GM21390 (cell line): Measurements from ENCODE around the gene CPSF4L.

Experiments
- ATAC-seq: cut with Tn5 transposase; IDR thresholded peaks from one replicate; pipeline ENCODE4 v1.9.1; 2021; ENCODE audit not compliant: unreplicated experiment

Gene CPSF4L

DNA sequence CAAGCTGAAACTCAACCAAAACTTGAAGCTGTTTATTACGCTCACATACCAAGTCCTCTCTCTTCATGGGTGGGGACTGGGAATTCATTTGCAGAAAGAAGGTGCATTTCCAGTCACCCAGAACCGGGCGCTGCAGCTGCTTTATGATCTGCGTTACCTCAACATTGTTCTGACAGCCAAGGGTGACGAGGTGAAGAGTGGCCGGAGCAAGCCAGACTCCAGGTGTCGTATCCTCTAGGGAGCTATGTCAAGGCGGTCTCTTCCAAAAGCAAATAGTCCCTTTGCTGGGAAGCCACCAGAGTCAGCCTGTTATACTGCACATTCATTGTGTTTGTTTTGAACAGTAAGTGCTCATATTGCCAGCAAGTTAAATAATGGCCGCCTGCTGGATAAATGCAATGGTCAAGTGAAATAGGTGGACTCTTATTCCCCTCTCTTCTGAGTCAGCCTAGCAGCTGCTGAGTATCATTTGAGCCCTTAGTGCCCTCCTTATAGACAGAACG, 56.2 kb downstream of the CPSF4L start:
- ATAC-seq: no peak

DNA sequence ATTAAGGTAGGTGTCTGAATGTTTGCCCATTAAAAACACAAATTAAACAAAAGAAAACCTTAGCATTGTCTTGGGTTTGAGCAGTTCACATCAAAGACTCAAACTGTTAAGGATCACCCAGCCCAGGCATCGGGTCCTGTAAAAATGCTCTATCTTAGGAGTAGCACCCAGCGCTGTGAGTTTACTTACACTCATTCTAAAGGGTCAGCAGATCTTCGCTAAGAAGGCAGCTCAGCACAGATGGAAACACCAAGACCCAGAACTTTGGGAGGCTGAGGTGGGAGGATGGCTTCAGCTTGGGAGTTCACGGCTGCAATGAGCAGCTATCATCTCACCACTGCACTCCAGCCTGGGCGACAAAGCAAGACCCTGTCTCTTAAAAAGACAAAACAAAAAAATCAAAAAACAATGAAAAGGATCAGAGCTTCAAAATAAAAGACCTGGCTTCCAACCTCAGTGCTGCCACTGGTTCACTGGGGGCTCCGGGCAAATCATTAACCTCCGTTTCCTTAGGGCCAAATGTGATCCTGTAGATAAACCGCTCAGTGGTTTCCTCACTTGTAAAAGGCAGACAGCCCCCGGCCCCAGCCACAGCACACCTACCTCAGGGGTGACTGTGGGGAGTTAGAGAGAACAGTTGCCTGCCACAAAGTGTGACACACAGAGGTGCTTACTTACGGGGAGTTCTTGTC, 57.7 kb downstream of the CPSF4L start:
- no peak for ATAC-seq

DNA sequence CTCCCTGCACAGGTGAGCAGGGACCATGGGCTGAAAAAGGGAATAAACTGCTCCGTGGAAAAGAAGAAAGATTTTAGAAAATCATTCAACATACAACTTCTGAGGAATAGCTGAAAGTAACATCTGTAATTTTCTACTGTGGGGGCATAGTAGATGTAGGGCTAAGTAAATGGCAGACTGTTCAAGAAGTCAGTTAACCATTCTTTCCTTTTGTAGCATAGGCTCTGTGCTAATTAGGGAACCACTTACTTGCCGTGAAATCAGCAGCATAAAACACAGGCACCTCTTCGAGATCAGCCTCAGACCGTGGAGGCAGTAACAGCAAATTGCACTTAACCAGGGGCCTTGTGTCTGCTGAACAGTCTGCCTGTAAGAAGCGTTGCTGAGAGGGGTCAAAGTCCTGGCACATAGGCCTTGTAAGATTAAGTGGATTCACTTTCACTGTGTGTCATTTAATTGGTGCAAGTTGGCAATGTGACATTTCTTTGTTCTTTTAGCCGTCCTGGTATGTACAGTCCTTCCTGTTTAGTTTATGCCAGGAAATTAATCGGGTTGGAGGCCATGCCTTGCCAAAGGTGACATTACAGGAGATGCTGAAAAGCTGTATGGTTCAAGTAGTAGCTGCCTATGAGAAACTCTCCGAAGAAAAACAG, 58.4 kb downstream of the CPSF4L start:
- no peak for ATAC-seq

- no peak for ATAC-seq
Observed at GRCh38 chr17:73201215-73202069, 60.2 kb downstream of the CPSF4L start.

DNA sequence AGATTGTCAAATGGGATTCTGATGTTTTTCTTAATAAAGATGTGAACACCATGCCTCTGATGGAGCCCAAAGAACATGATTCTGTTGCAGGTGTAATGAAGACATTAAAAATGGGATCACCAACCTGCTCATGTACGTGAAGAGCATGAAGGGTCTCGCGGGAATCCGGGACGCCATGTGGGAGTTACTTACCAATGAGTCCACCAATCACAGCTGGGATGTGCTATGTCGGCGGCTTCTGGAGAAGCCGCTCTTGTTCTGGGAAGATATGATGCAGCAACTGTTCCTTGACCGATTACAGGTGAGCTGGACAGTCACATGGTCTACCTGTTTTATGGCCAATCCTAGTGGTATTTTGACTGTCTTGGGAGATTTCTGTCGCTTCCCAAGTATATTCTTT, 61.2 kb downstream of the CPSF4L start:
- ATAC-seq: no peak

GRCh38 chr17:73199751-73200317, 61.8 kb downstream of the CPSF4L start:
- ATAC-seq: no peak

- ATAC-seq: no peak
Observed at GRCh38 chr17:73198930-73199260, 62.8 kb downstream of the CPSF4L start.
